HEK293 (cell line): ENCODE data around the gene SCRN1.

Experiments used
- CTCF ChIA-PET: fragments of 350-600 bp; formaldehyde crosslinking; extraction: SDS; loops from one replicate; lab custom pipeline; 2021; ENCODE audit warnings: antibody characterized with exemption; lab: Yijun Ruan, JAX
- POLR2A ChIA-PET: fragments of 300-600 bp; formaldehyde crosslinking; extraction: SDS; loops from one replicate; lab custom pipeline; 2020; ENCODE audit warnings: antibody characterized with exemption, inconsistent platforms; lab: Yijun Ruan, JAX
- H3K27ac ChIP-seq: fragments of 200-500 bp; sonication (Bioruptor generic); 2 replicates; pipeline ENCODE4 v1.5.1; 2014; ENCODE audit warnings: low read depth, low read length, control low read depth, inconsistent platforms; ENCODE audit errors: extremely low read depth
- H3K36me3 ChIP-seq, 2 experiments: fragments of 200-500 bp in 1 of 2; sonication (Bioruptor generic) in 1 of 2; 1 replicate in 1 of 2; 2 replicates in 1 of 2; pipeline ENCODE4 v1.5.1; 2014 to 2017; ENCODE audit warnings: inconsistent platforms in 2 of 2, low read length in 2 of 2; ENCODE audit not compliant: control insufficient read depth in 2 of 2, insufficient read depth in 1 of 2
- H3K4me1 ChIP-seq: fragments of 200-500 bp; sonication (Bioruptor generic); 2 replicates; pipeline ENCODE4 v1.5.1; 2014; ENCODE audit warnings: mild to moderate bottlenecking, low read length, inconsistent platforms; ENCODE audit not compliant: control insufficient read depth, insufficient read depth
- H3K4me3 ChIP-seq: 2 replicates; pipeline ENCODE4 v1.5.1; 2011; ENCODE audit warnings: low read depth, mild to moderate bottlenecking, control low read depth, low read length, moderate library complexity
- H3K9me3 ChIP-seq: fragments of 200-500 bp; sonication (Bioruptor generic); 2 replicates; pipeline ENCODE4 v1.5.1; 2014; ENCODE audit warnings: low read depth, low read length, inconsistent platforms; ENCODE audit not compliant: control insufficient read depth, insufficient read depth
- BCL11B ChIP-seq: fragments of 450-650 bp; formaldehyde crosslinking; IDR thresholded peaks from 2 replicates; pipeline ENCODE4 v1.5.1; 2016; ENCODE audit warnings: low read depth, missing biosample characterization, missing genetic modification characterization
- SP2 ChIP-seq: fragments of 450-650 bp; formaldehyde crosslinking; IDR thresholded peaks from 2 replicates; pipeline ENCODE4 v1.5.1; 2016; ENCODE audit warnings: missing biosample characterization, missing genetic modification characterization
- ZBTB1 ChIP-seq: fragments of 450-650 bp; formaldehyde crosslinking; IDR thresholded peaks from 2 replicates; pipeline ENCODE4 v1.5.1; 2016; ENCODE audit warnings: missing biosample characterization, missing genetic modification characterization
- ZNF146 ChIP-seq: fragments of 450-650 bp; formaldehyde crosslinking; IDR thresholded peaks from 2 replicates; pipeline ENCODE4 v1.5.1; 2016; ENCODE audit warnings: missing biosample characterization, missing genetic modification characterization
- ZNF274 ChIP-seq, 2 experiments: fragments of 200-500 bp in 1 of 2; fragments of 450-650 bp in 1 of 2; sonication (Bioruptor generic) in 1 of 2; formaldehyde crosslinking in 1 of 2; IDR thresholded peaks; 2 replicates each; pipeline versions ENCODE4 v1.5.1 to v1.6.1; 2014 to 2016; ENCODE audit warnings: borderline replicate concordance in 1 of 2, inconsistent platforms in 1 of 2, low read length in 1 of 2, missing biosample characterization in 1 of 2, missing genetic modification characterization in 1 of 2
- ZNF311 ChIP-seq: fragments of 450-650 bp; formaldehyde crosslinking; IDR thresholded peaks from 2 replicates; pipeline ENCODE4 v1.5.1; 2017; ENCODE audit warnings: missing biosample characterization, missing genetic modification characterization, borderline replicate concordance
- ZNF416 ChIP-seq: fragments of 450-650 bp; formaldehyde crosslinking; IDR thresholded peaks from 2 replicates; pipeline ENCODE4 v1.5.1; 2016; ENCODE audit warnings: missing biosample characterization, missing genetic modification characterization
- ZNF423 ChIP-seq: fragments of 450-650 bp; formaldehyde crosslinking; IDR thresholded peaks from 2 replicates; pipeline ENCODE4 v1.5.1; 2016; ENCODE audit warnings: missing biosample characterization, missing genetic modification characterization
- ZNF521 ChIP-seq: fragments of 450-650 bp; formaldehyde crosslinking; IDR thresholded peaks from 2 replicates; pipeline ENCODE4 v1.5.1; 2017; ENCODE audit warnings: missing biosample characterization, mild to moderate bottlenecking, missing genetic modification characterization
- ZNF548 ChIP-seq: fragments of 450-650 bp; formaldehyde crosslinking; IDR thresholded peaks from 2 replicates; pipeline ENCODE4 v1.5.1; 2016; ENCODE audit warnings: missing biosample characterization, missing genetic modification characterization
- ZNF571 ChIP-seq: fragments of 450-650 bp; formaldehyde crosslinking; IDR thresholded peaks from 2 replicates; pipeline ENCODE4 v1.5.0; 2017; ENCODE audit warnings: missing biosample characterization, missing genetic modification characterization
- ZNF664 ChIP-seq: fragments of 450-650 bp; formaldehyde crosslinking; IDR thresholded peaks from 2 replicates; pipeline ENCODE4 v1.5.1; 2016; ENCODE audit warnings: missing biosample characterization, missing genetic modification characterization
- ZNF777 ChIP-seq: fragments of 450-650 bp; formaldehyde crosslinking; IDR thresholded peaks from 2 replicates; pipeline ENCODE4 v1.5.1; 2017; ENCODE audit warnings: missing biosample characterization, missing genetic modification characterization, borderline replicate concordance
- TF ChIP-seq, protein P1 (sequence below): fragments of 450-650 bp; formaldehyde crosslinking; IDR thresholded peaks from 2 replicates; pipeline ENCODE4 v1.5.1; 2016; ENCODE audit warnings: missing biosample characterization, missing genetic modification characterization
- TF ChIP-seq, protein P2 (sequence below): fragments of 450-650 bp; formaldehyde crosslinking; IDR thresholded peaks from 2 replicates; pipeline ENCODE4 v1.5.1; 2016; ENCODE audit warnings: missing biosample characterization, missing genetic modification characterization, borderline replicate concordance

Gene SCRN1

DNA sequence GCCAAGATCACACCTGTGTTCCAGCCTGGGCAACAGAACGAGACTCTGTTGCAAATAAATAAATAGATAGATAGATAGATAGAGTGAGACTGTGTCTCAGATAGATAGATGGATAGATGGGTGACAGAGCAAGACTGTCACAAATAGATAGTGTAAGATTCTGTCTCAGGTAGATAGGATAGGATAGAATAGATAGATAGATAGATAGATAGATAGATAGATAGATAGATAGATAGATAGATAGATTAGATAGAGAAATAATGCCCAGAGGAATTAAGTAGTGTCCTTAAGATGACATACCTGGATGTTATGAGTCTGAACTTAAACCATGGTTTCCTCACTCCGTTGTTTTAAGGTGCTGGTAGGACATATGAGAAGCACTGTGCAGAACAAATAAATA lies 46.6 kb upstream of the SCRN1 start:
- Histone ChIP-seq H3K9me3 (no peaks in the 10 kb centered on the region), H3K4me1 (peaks cover 4% of the 10 kb centered on the region), H3K4me3 (no peak overlapping the region), H3K36me3 (no peaks in the 10 kb centered on the region; a peak in 1 of 3 replicates), H3K27ac (no peak overlapping the region)
- ChIA-PET CTCF (interaction anchor here (0.6 to 1.3 kb wide), 4 partner anchors 8 to 26 kb away, joined by 3 to 5 read pairs (median 4); partner anchors contain the start of gene PLEKHA8), POLR2A (no interaction called here)
- TF ChIP-seq ZNF146 (tag by site-specific recombination) (no peak), ZNF423 (tag by site-specific recombination) (no peak), ZNF521 (tag by site-specific recombination) (no peak), ZNF777 (no peak), ZNF311 (tag by site-specific recombination) (no peak), SP2 (tag by site-specific recombination) (no peak), ZNF274 (IDR thresholded peaks at IDR 0.05; ENCODE audit: low read length) (no peak), ZNF274 (tag by site-specific recombination; IDR thresholded peaks at IDR 0.05; ENCODE audit: borderline replicate concordance) (no peak), ZBTB1 (no peak), ZNF416 (tag by site-specific recombination) (no peak)
- TF ChIP-seq, protein P1, sequence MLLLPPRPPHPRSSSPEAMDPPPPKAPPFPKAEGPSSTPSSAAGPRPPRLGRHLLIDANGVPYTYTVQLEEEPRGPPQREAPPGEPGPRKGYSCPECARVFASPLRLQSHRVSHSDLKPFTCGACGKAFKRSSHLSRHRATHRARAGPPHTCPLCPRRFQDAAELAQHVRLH (tag by site-specific recombination): no peak
- TF ChIP-seq, protein P2, sequence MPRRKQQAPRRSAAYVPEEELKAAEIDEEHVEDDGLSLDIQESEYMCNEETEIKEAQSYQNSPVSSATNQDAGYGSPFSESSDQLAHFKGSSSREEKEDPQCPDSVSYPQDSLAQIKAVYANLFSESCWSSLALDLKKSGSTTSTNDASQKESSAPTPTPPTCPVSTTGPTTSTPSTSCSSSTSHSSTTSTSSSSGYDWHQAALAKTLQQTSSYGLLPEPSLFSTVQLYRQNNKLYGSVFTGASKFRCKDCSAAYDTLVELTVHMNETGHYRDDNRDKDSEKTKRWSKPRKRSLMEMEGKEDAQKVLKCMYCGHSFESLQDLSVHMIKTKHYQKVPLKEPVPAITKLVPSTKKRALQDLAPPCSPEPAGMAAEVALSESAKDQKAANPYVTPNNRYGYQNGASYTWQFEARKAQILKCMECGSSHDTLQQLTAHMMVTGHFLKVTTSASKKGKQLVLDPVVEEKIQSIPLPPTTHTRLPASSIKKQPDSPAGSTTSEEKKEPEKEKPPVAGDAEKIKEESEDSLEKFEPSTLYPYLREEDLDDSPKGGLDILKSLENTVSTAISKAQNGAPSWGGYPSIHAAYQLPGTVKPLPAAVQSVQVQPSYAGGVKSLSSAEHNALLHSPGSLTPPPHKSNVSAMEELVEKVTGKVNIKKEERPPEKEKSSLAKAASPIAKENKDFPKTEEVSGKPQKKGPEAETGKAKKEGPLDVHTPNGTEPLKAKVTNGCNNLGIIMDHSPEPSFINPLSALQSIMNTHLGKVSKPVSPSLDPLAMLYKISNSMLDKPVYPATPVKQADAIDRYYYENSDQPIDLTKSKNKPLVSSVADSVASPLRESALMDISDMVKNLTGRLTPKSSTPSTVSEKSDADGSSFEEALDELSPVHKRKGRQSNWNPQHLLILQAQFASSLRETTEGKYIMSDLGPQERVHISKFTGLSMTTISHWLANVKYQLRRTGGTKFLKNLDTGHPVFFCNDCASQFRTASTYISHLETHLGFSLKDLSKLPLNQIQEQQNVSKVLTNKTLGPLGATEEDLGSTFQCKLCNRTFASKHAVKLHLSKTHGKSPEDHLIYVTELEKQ (tag by site-specific recombination): no peak

DNA sequence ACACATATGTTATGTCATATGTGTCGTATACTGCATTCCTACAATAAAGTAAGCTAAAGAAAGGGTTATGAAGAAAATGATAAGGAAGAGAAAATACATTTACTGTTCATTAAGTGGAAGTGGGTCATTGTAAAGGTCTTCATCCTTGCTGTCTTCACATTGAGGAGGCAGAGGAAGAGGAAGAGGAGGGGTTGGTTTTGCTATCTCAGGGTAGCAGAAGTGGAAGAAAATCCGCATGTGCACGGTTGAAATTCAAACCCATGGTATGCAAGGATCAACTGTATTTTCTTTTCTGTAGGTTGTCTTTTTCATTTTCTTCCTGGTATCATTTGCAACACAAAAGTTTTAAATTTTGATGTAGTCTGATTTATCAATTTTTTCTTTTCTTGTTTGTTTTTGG lies 44.9 kb upstream of the SCRN1 start:
- Histone ChIP-seq H3K4me1 (peaks cover 9% of the 10 kb centered on the region), H3K27ac (no peak overlapping the region), H3K4me3 (no peak overlapping the region), H3K9me3 (no peaks in the 10 kb centered on the region), H3K36me3 (no peaks in the 10 kb centered on the region; a peak in 1 of 3 replicates)
- ChIA-PET POLR2A (no interaction called here), CTCF (interaction anchor here (0.6 kb wide), 1 partner anchor 54 kb away, joined by 3 read pairs; no protein-coding TSS in a partner anchor)
- no peak for TF ChIP-seq BCL11B (tag by site-specific recombination)

DNA sequence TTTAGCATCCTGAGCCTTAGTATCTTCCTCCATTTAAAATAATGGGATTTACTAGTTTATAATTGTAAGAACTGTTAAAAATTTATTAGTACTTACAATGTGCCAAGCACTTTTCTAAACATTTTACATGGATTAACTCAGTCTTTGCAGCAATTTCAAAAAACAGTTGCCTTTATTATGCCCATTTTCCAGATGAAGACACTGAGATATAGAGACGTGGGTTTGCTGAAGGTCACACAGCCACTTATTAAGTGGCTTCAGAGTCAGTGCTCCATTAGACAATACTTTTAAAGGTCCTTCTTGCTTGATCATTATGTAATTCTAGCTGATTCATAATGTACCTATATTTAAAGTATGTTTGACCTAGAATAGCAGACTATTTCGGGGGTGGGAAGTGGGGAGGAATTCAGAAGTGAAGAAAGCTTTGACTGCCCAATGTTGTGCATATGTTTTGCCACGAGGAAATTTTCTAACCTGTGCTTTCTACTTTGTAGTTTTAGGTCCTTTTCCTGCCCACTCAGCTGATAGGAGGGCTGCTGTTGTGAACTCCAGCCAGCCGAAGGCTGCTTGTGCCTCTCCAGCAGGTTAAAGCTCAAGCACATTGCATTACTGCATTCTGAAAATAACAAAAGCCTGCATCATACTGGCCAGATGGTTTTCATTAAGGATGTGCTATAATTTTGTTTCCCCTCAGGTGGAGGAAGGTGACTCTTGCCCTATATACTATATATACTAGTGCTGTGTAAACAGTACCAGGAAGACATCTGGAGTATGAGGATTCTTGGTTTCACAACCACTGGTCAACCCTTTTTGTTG lies 42.9 kb upstream of the SCRN1 start:
- TF ChIP-seq ZNF664: no peak
- TF ChIP-seq ZNF548 (tag by site-specific recombination): no peak
- no peak for TF ChIP-seq ZNF571 (tag by site-specific recombination)
- ChIA-PET POLR2A (no interaction called here), CTCF (interaction anchor here (0.9 kb wide), 1 partner anchor 30 kb away, joined by 4 read pairs; no protein-coding TSS in a partner anchor)
- H3K4me3 ChIP-seq: no peak overlapping the region
- no peaks in the 10 kb centered on the region; a peak in 1 of 3 replicates for H3K36me3 ChIP-seq
- no peak overlapping the region for H3K27ac ChIP-seq
- no peaks in the 10 kb centered on the region for H3K9me3 ChIP-seq
- H3K4me1 ChIP-seq: peaks cover 9% of the 10 kb centered on the region
